GM23248 (cell line): ENCODE measurements around the gene TSHZ2.

Experiments
- EZH2 ChIP-seq: fragments of 200-600 bp; sonication (generic); IDR thresholded peaks from 2 replicates; pipeline ENCODE4 v1.6.1; 2018; ENCODE audit warnings: antibody characterized with exemption, mild to moderate bottlenecking; ENCODE audit not compliant: insufficient read depth, poor library complexity, severe bottlenecking
- EZH2phosphoT487 ChIP-seq: fragments of 200-600 bp; sonication (generic); IDR thresholded peaks from 2 replicates; pipeline ENCODE4 v1.6.1; 2018; ENCODE audit warnings: antibody characterized with exemption, moderate library complexity, mild to moderate bottlenecking, low read depth; ENCODE audit not compliant: insufficient read depth

DNA sequence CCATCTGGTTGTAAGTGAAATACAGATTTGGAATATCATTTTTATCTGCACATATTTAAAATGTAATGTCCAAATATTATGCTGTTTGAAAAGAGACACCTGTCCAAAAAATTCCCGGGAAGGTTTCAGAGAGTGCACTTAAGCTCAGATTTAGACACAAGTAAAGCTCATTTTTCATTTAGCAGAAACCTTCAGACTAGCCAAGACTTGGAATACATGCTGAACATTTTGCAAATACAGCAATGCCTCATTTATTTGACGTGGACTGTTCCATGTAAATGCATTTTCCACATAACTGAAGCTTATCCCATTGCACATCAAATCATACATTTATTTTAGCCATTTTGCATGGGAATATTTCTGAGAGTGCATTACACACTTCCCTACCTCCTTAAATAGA is 340.8 kb downstream of the TSHZ2 start:
- TF ChIP-seq EZH2 (no peak), EZH2phosphoT487 (no peak)
